Immature natural killer cell (primary cell): Measurements from ENCODE around the gene VPREB1. TPM values are rescaled to one million over a fixed set of nuclear protein-coding genes. Genes with fewer than 3 reads are reported as not detected.
A peak's percentile ranks its signal among the peaks of the same experiment; 100 is the strongest.

Experiments used
- DNase-seq, 3 donors: peaks; one replicate each; pipeline ENCODE4 v3.0.0; 2022; ENCODE audit warnings: mixed read lengths in 1 of 3
- H3K27ac Mint-ChIP-seq, 6 donors: one replicate each; pipeline ENCODE4 v1.8.0; 2020; ENCODE audit warnings: mixed read lengths in 6 of 6, mild to moderate bottlenecking in 5 of 6, inconsistent platforms in 4 of 6, moderate library complexity in 3 of 6
- H3K27me3 Mint-ChIP-seq, 3 donors: one replicate each; pipeline ENCODE4 v1.8.0; 2020 to 2021; ENCODE audit warnings: low read depth in 3 of 3, mild to moderate bottlenecking in 3 of 3, mixed read lengths in 3 of 3, moderate library complexity in 3 of 3, inconsistent platforms in 1 of 3
- H3K36me3 Mint-ChIP-seq, 3 donors: one replicate each; pipeline ENCODE4 v1.8.0; 2020; ENCODE audit warnings: mixed read lengths in 3 of 3, inconsistent platforms in 2 of 3, mild to moderate bottlenecking in 2 of 3
- H3K4me1 Mint-ChIP-seq, 2 donors: one replicate each; pipeline ENCODE4 v1.8.0; 2020; ENCODE audit warnings: inconsistent platforms in 2 of 2, mild to moderate bottlenecking in 2 of 2, mixed read lengths in 2 of 2, moderate library complexity in 1 of 2
- H3K4me3 Mint-ChIP-seq, 5 donors: one replicate each; pipeline ENCODE4 v1.8.0; 2020; ENCODE audit warnings: mild to moderate bottlenecking in 5 of 5, mixed read lengths in 5 of 5, inconsistent platforms in 3 of 5, moderate library complexity in 3 of 5
- H3K9me3 Mint-ChIP-seq, 6 donors: one replicate each; pipeline ENCODE4 v1.8.0; 2020; ENCODE audit warnings: mild to moderate bottlenecking in 6 of 6, mixed read lengths in 6 of 6, inconsistent platforms in 4 of 6, moderate library complexity in 3 of 6
- polyA plus RNA-seq, 3 donors: library from polyadenylated mRNA; unstranded; fragments of 300-500 nt; fragmentation: Illumina TruSeq; gene quantifications; one replicate each; pipeline ENCODE4 v1.2.3, GENCODE V29; 2021

The VPREB1 gene, protein sequence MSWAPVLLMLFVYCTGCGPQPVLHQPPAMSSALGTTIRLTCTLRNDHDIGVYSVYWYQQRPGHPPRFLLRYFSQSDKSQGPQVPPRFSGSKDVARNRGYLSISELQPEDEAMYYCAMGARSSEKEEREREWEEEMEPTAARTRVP
- not detected for polyA plus RNA-seq

- Mint-ChIP-seq H3K9me3 (no peaks in the 10 kb centered on the region), H3K4me3 (no peak within 1 kb of the TSS), H3K4me1 (peaks cover 7 to 18% of the 10 kb centered on the region in 2 donors), H3K36me3 (no peaks in the 10 kb centered on the region), H3K27me3 (peaks cover 2 to 7% (median 4%) of the 10 kb centered on the region in 3 donors), H3K27ac (no peak within 1 kb of the TSS)
- DNase-seq, result no peak
Observed at GRCh38 chr22:22244316-22245250, at the start of gene VPREB1. VPREB1 (plus strand) TSS chr22:22244786; CDS start chr22:22244814, 28 bp downstream.

GRCh38 chr22:22194931-22195264 lies 49.7 kb upstream of the VPREB1 start:
- DNase-seq, result no peak
- no peaks in the 10 kb centered on the region for H3K9me3 Mint-ChIP-seq
- H3K27ac Mint-ChIP-seq, result no peak overlapping the region
- no peaks in the 10 kb centered on the region for H3K4me1 Mint-ChIP-seq
- H3K27me3 Mint-ChIP-seq, result peaks cover 6 to 27% (median 9%) of the 10 kb centered on the region in 3 donors
- H3K4me3 Mint-ChIP-seq, result no peak overlapping the region
- H3K36me3 Mint-ChIP-seq, result no peaks in the 10 kb centered on the region

DNA sequence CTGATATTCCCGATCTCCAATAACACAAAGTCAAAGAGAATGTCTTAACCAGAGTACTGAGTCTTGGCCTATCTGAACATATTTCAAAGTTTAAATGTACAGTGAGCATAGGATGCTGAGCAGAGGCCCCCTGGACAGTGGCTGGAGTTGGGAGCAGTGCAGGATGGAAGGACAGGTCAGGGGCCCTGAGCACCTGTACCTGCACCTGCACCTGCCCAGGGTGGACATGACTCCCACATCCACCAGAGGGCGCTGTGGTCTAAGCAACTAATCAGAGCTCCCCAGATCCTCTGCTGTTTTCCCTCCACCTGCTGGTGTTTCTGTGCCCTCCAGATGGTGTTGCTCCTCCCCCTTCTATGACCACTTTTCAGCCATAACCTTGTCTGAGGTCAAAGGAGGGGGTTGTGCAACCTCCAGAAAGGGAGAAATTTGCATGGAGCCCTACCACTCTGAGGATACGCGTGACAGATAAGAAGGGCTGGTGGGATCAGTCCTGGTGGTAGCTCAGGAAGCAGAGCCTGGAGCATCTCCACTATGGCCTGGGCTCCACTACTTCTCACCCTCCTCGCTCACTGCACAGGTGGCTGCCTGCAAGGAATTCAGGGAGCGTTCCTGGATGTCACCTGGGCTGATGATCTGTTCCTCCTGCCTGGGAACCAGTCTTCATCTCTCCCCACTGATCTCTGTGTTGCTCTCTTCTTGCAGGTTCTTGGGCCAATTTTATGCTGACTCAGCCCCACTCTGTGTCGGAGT lies 49.1 kb upstream of the VPREB1 start:
- Mint-ChIP-seq H3K36me3 (no peaks in the 10 kb centered on the region), H3K9me3 (no peaks in the 10 kb centered on the region), H3K27ac (no peak overlapping the region), H3K4me3 (no peak overlapping the region), H3K4me1 (no peaks in the 10 kb centered on the region), H3K27me3 (peaks cover under 1 to 28% (median 9%) of the 10 kb centered on the region in 3 donors)
- DNase-seq, result peak; percentile 51 to 58 (median 53)

DNA sequence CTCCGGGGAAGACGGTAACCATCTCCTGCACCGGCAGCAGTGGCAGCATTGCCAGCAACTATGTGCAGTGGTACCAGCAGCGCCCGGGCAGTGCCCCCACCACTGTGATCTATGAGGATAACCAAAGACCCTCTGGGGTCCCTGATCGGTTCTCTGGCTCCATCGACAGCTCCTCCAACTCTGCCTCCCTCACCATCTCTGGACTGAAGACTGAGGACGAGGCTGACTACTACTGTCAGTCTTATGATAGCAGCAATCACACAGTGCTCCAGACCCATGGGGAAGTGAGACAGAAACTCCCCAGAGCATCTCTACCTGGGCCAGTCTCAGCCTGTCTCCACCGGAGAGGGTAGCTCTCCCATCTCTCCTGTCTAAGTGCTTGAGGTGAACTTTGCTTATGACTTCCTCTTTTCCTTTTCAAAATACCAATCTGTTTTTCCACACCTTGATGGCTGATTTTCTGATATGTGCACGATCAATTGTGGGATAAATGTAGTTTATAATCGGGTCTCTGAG lies 48.5 kb upstream of the VPREB1 start:
- Mint-ChIP-seq H3K4me3 (no peak overlapping the region), H3K9me3 (no peaks in the 10 kb centered on the region), H3K36me3 (no peaks in the 10 kb centered on the region), H3K27me3 (peaks cover 0 to 26% (median 7%) of the 10 kb centered on the region in 3 donors), H3K27ac (no peak overlapping the region), H3K4me1 (no peaks in the 10 kb centered on the region)
- DNase-seq, result no peak

DNA sequence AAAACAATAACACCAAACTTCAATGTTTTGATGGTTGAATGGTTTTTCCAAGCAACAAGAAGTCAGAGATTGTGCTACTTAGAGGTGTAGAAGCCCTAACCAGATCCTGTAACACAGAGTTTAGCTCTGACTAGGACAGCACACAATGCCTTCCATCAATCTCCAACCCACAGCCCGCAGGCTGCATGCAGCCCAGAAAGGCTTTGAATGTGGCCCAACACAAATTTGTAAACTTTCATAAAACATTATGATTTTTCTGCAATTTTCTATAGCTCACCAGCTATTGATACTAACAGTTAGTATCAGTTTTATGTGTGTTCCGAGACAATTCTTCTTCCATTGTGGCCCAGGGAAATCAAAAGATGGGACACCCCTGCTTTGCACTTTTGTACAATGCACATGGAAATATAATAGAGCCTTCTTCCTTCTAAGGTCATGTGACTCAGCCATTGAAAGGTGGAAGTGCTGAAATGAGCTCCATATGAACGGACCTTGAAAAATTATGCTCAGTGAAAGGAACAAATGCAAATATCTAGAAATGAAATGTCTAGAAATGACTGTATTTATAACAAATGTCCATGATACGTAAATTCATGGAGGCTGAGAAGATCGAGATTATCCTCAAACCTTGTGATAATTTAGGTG lies 47.6 kb upstream of the VPREB1 start:
- Mint-ChIP-seq H3K9me3 (no peaks in the 10 kb centered on the region), H3K4me1 (no peaks in the 10 kb centered on the region), H3K27me3 (peaks cover 0 to 22% (median 7%) of the 10 kb centered on the region in 3 donors), H3K36me3 (no peaks in the 10 kb centered on the region), H3K27ac (no peak overlapping the region), H3K4me3 (no peak overlapping the region)
- DNase-seq, result no peak

DNA sequence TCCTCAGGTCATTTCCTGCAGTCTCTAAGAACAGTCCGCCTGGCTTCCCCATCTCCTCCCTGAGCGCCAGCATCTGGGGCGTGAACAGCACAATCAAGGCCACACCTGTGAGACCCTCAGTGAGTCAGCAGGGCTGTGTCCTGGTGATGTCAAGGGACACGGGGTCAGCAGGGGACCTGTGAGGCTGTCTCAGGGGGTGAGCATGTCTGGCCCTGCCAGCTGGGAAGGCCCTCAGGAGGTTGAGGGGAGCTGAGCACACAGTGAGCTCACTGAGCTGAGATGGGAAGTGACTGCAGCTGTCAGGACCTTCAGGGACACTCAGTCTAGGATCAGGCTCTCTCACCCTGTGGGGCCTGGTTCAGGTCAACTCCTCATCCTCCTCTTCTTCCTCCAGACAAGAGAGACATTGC lies 46.6 kb upstream of the VPREB1 start:
- Mint-ChIP-seq H3K4me3 (no peak overlapping the region), H3K27me3 (peaks cover 0 to 22% (median 9%) of the 10 kb centered on the region in 3 donors), H3K9me3 (no peaks in the 10 kb centered on the region), H3K27ac (no peak overlapping the region), H3K36me3 (no peaks in the 10 kb centered on the region), H3K4me1 (no peaks in the 10 kb centered on the region)
- no peak for DNase-seq

- no peak for DNase-seq
- H3K4me1 Mint-ChIP-seq, result no peaks in the 10 kb centered on the region
- H3K4me3 Mint-ChIP-seq, result no peak overlapping the region
- H3K36me3 Mint-ChIP-seq, result no peaks in the 10 kb centered on the region
- H3K27me3 Mint-ChIP-seq, result peaks cover 0 to 22% (median 7%) of the 10 kb centered on the region in 3 donors
- no peak overlapping the region for H3K27ac Mint-ChIP-seq
- no peaks in the 10 kb centered on the region for H3K9me3 Mint-ChIP-seq
Observed at GRCh38 chr22:22198751-22199150, 45.8 kb upstream of the VPREB1 start.

DNA sequence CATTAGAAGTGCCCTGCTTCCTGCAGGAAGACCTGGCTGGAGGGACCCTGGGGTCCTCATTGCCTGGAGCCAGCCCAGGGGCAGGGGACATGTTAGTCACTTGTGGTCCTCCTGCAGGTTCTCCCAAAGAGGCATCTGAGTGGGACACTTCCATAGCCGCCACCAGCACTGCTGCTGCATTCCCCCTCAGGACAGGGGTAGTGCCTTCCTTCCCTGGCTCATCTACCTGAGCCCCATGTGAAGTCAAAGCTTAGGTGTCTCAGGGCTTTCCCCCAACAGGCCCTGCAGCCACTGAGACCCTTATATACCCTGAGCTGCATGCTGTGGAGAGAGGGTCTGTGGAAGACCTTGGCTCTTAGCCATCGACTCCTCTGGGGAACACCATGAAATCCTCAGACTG lies 45.0 kb upstream of the VPREB1 start:
- Mint-ChIP-seq H3K4me1 (no peaks in the 10 kb centered on the region), H3K27ac (no peak overlapping the region), H3K36me3 (no peaks in the 10 kb centered on the region), H3K27me3 (peaks cover 2 to 25% (median 7%) of the 10 kb centered on the region in 3 donors), H3K4me3 (no peak overlapping the region), H3K9me3 (no peaks in the 10 kb centered on the region)
- DNase-seq, result no peak

DNA sequence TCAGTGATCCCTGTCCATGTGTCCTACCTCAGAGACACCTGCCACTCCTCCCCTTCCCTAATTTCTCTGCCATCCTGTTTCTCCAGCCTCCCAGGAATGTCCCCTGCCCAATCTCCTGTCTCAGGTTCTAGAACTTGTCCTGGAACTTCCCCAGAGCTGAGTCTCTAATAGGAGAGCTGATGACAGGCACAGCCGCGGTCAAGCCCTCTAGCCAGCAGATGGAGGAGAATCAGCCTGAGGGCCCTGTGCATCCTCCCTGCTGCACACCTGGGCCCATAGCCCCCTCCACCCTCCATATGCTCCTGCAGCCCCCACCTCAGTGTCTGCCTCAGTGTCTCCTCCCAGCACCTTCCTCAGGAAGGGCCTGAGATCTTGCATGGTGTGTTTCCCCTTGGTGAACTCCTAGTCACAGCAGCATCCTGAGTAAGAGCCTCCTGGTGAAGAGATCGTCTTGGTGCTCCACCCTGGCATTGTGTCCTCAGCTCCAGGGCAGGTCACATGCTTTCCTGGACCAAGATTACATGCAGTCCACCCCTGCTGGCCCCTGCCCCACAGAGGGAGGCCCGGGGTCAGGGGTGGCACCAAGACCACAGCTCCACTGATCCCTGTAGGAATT lies 43.9 kb upstream of the VPREB1 start:
- peaks cover 2 to 25% (median 4%) of the 10 kb centered on the region in 3 donors for H3K27me3 Mint-ChIP-seq
- H3K4me3 Mint-ChIP-seq, result no peak overlapping the region
- H3K4me1 Mint-ChIP-seq, result no peaks in the 10 kb centered on the region
- DNase-seq, result no peak
- no peaks in the 10 kb centered on the region for H3K36me3 Mint-ChIP-seq
- no peaks in the 10 kb centered on the region for H3K9me3 Mint-ChIP-seq
- no peak overlapping the region for H3K27ac Mint-ChIP-seq

- Mint-ChIP-seq H3K36me3 (no peaks in the 10 kb centered on the region), H3K4me1 (no peaks in the 10 kb centered on the region), H3K9me3 (no peaks in the 10 kb centered on the region), H3K27me3 (peaks cover 2 to 23% (median 4%) of the 10 kb centered on the region in 3 donors), H3K27ac (no peak overlapping the region), H3K4me3 (no peak overlapping the region)
- peak in 2 of 3 donors; percentile 18 to 19 for DNase-seq
Observed at GRCh38 chr22:22201185-22201929, 43.2 kb upstream of the VPREB1 start.

DNA sequence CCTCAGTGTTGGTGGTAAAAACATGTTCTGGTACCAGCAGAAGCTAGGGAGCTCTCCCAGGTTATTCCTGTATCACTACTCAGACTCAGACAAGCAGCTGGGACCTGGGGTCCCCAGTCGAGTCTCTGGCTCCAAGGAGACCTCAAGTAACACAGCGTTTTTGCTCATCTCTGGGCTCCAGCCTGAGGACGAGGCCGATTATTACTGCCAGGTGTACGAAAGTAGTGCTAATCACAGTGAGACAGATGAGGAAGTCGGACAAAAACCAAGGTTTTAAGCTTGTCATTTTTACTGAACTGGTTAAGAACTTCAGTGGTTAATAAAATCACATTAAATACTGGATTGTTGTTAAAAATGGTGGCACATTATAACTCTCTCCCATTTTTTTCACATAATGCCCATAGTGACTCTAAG lies 42.6 kb upstream of the VPREB1 start:
- peaks cover 2 to 17% (median 4%) of the 10 kb centered on the region in 3 donors for H3K27me3 Mint-ChIP-seq
- H3K9me3 Mint-ChIP-seq, result no peaks in the 10 kb centered on the region
- no peak for DNase-seq
- no peak overlapping the region for H3K4me3 Mint-ChIP-seq
- no peaks in the 10 kb centered on the region for H3K36me3 Mint-ChIP-seq
- no peak overlapping the region for H3K27ac Mint-ChIP-seq
- H3K4me1 Mint-ChIP-seq, result no peaks in the 10 kb centered on the region

- Mint-ChIP-seq H3K27ac (no peak overlapping the region), H3K4me1 (peaks cover 2 to 7% of the 10 kb centered on the region in 2 donors), H3K27me3 (peaks cover 2 to 14% (median 4%) of the 10 kb centered on the region in 3 donors)
Observed at GRCh38 chr22:22203048-22203971, 41.3 kb upstream of the VPREB1 start.

More at GRCh38 chr22:22203048-22203971, 41.3 kb upstream of the VPREB1 start:
- H3K9me3 Mint-ChIP-seq, result no peaks in the 10 kb centered on the region
- H3K36me3 Mint-ChIP-seq, result no peaks in the 10 kb centered on the region
- no peak overlapping the region for H3K4me3 Mint-ChIP-seq
- no peak for DNase-seq
